ENCODE results near the gene NEK7.
"Not testable (repeated sequence)": the region's sequence is repeated elsewhere in the genome, so short reads cannot be mapped to it uniquely, and the experiment has no call there.

Gene NEK7

GRCh38 chr1:198173832-198174231 lies 17.0 kb downstream of the NEK7 start:
- DNase-seq = no peak

DNA sequence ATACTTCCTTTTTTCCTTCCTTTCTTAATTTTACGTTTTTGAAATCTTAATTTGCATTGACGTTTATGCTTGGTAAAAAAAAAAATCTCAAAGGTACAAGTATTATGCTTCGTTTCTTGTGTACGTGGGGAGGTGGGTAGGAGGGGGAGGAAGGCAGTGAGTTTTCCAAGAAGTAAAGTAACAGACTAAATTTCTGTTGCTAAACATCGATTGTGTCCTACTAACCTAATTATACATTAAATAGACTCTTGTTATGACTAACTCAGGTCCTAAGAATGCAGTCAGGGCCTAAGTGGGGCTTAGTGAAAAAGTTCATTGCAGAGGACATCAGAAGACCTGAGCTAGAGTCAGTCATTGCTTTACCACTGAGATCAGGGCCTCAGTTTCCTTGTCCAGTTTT lies 17.5 kb downstream of the NEK7 start:
- DNase-seq = no peak

- peak; percentile 44 for DNase-seq
Measured at GRCh38 chr1:198175423-198176170, 18.8 kb downstream of the NEK7 start.

- no peak for DNase-seq
Measured at GRCh38 chr1:198176179-198176578, 19.4 kb downstream of the NEK7 start.

DNA sequence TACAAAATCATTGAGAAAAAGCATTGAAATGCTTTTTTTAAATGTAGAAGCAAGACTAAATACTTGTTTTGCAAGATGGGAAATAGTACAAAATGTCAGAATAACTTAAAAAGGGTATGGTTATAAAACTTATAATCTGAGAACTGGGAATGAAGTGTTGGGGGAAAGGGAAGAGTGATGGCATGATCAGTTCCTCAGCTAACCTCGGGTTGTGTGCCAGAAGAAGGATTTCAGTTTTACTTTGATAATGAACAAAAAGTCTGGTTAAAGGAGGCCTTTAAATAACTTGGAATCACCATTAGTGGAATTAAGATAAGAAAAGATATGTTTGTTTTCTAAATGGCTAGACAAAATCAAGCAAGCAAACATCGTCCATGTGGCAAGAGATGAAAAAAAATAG lies 20.7 kb downstream of the NEK7 start:
- DNase-seq = no peak

- DNase-seq = no peak
Measured at GRCh38 chr1:198178615-198179014, 21.8 kb downstream of the NEK7 start.

GRCh38 chr1:198179556-198179981 lies 22.8 kb downstream of the NEK7 start:
- DNase-seq = peak; percentile 39

- no peak for DNase-seq
Measured at GRCh38 chr1:198183605-198184004, 26.8 kb downstream of the NEK7 start.

DNA sequence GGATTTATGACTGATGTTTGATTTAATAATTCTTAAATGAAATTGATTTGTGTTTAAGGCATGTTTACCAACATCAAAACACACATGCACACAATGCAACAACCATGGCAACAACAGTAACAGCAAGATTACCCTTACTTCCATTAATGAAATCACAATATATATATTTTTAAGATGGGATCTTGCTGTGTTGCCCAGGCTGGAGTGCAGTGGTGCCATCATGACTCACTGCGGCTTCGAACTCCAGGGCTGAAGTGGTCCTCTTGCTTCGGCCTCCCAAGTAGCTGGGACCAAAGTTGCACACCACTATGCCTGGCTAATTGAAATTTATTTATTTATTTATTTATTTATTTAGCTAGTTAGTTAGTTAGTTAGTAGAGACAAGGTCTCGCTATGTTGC lies 27.7 kb downstream of the NEK7 start:
- no peak for DNase-seq

GRCh38 chr1:198185146-198185545 lies 28.3 kb downstream of the NEK7 start:
- no peak for DNase-seq

- DNase-seq = no peak
Measured at GRCh38 chr1:198185759-198186158, 29.0 kb downstream of the NEK7 start.

DNA sequence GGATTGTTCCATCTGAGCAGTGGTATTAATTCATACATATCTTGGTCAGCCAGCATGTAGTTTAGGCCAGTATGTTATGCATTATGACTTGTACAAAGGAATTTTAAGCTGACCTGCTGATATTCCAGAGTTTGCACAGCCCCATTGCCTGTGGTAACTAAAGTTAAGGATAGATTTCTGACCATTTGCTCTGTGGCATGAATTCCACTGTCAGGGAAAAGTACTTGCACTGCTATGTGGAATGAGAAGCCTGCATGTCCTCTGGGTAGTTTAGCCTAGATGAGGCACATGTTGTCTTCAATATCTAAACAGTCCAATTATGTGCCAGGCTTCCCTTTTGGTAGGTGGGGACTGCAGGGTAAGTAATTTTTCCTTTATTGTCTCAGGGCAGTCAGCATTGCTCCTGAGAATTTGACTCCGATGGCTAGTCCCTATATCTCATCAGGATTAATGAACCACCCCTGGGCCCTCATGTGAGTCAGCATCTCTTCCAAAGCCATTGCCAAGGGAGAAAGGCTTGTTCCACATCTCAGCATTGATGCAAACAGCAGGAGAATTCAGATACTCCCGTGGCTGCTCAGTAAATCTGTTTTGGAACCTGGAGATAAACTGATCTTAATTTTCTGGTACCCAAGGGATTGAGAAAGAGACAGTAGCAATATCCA lies 30.2 kb downstream of the NEK7 start:
- DNase-seq = no peak

GRCh38 chr1:198187973-198188588 lies 31.3 kb downstream of the NEK7 start:
- DNase-seq = peak; percentile 51

DNA sequence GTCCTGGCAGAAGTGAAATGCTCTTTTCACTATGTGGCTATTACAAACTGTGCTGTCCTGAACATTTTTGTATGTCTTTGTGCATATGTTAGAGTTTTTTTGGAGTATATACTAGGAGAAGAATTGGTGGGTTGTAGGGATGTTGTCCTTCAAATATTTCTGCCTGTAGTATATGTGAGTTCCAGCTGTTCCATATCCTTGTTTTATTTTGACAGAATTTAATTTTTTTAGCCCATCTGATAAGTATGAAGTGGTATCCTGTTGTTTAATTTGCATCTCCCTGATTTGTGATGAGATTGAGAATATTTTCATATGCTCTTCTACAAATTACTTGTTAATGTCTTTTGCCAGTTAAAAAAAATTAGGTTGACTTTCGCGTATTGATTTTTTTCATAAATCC lies 34.3 kb downstream of the NEK7 start:
- DNase-seq = no peak

DNA sequence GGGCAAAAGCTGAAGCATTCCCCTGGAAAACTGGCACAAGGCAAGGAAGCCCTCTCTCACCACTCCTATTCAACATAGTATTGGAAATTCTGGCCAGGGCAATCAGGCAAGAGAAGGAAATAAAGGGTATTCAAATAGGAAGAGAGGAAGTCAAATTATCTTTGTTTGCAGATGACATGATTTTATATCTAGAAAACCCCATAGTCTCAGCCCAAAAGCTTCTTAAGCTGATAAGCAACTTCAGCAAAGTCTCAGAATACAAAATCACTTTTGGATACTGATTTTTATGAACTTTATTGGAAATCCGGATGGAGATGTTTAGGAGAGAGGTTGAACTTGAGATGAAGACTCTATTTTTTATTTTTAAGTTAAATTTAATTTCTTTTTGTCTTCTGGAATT lies 37.1 kb downstream of the NEK7 start:
- DNase-seq = not testable (repeated sequence)

GRCh38 chr1:198196630-198197029 lies 39.8 kb downstream of the NEK7 start:
- DNase-seq = no peak

DNA sequence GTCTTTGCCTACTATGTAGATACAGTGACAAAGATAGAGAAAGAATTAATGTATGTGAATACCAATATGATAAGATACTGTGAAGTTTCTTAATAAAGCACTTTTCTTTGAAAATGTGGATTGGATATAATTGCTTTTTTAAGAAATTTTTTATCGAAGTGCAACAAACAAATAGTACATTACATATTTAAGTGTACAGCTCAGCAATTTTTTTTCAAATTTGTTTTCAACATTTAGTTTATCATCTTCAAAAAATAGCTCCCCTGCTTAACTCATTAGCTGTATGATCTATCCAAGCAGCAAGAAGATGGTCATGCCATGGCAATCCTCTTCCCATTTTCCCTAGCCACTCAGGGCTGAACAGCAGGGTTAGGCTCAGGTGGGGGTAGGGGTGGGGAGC lies 40.5 kb downstream of the NEK7 start:
- no peak for DNase-seq

DNA sequence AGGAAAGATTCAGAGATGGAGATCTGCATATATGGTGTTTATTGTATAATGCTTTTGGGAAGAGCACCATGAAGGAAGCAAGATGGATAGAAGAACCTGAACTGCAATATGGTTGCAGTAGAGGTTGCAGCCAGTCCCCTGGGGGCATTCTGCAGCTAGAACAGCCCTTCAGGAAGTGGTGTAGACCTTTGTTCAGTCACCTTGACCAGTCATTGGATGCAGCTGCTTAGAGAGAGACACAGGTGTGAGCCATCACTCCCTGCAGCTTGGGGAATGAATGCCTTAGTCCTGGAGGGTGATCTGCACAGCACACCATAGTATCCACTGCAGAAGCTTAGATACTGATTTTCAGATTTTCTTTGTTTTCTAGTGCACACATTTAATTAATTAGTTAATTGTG lies 42.3 kb downstream of the NEK7 start:
- no peak for DNase-seq

DNA sequence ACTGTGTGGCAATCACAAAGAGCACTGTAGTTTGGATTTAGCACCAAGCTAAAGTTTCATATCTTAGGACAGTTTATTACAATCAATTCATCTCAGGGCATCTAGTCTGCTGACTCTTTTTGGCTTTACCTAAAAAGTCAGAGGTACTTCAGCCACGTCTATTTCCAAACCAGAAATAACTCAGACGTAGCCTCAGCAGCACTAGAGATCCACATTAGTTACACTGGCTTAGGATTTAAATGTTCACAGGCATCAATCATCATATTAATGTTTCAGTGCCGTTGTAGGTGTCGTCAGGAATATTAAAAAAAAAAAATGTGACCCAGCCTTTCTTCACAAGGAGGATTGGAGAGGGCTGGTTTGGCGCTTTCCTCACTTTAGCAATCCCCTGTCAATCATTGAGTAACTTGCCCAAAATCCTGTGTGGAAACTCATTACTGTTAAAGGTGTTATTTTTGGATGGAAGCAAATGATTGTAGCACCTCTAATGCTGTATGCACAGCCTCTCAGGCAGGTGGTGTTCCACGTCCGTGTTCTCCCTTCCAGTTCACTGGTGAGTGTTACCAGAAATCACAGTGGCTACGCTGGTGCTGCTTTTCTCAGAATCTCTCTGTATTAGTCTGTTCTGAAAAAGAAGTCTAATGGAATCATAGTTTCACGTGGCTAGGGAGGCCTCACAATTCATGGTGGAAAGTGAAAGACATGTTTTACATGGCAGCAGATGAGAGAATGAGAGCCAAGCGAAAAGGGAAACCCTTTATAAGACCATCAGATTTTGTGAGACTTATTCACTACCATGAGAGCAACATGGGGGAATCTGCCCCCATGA lies 45.4 kb downstream of the NEK7 start:
- no peak for DNase-seq

- DNase-seq = no peak
Measured at GRCh38 chr1:198203434-198203833, 46.6 kb downstream of the NEK7 start.

GRCh38 chr1:198205016-198205684 lies 48.4 kb downstream of the NEK7 start:
- no peak for DNase-seq

DNA sequence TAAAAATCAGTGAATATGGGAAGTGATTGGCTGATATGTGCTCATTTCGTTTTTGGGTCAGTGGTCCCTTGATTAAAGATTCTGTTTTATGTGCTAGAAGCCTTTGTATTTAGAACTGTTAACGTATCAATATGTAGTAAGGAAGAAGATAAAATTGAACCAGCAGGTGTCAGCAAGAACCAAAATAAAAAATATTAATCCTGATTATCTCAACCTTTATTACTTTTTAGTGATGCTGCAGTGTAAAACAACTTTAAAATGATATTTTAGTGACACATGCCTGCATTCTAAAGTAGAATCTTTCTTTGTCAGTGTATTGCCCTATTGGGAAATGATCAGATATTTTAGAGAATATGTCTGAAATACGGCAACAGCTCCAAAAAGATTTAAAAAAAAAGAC lies 49.5 kb downstream of the NEK7 start:
- DNase-seq = no peak

DNA sequence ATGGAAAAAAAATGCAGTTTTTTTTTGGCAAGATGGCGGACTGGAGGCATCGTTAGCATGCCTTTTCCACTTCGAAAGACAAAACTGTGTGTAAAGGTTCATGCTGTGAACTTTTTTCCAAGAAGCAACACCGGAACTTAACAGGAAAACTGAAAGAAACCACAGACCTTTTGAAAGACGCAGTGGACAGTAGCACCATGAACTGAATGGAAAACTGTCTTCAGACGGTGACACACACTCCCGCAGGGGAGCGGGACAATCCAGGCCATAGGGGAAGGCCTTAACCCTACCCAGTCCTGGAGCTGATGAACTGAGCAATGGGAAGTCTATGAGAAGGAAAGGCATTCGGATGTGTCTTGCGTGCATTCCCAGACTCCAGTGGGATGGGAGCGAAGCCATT lies 54.9 kb downstream of the NEK7 start:
- no peak for DNase-seq
